H1 (cell line): ENCODE measurements around the gene ARHGEF4. TPM values are rescaled to one million over a fixed set of nuclear protein-coding genes. Genes with fewer than 3 reads are reported as not detected.

Source experiments
- ZNF274 ChIP-seq: IDR thresholded peaks from 2 replicates; pipeline ENCODE4 v1.7.0; 2012; ENCODE audit warnings: low read length, borderline replicate concordance; ENCODE audit errors: extremely low read depth
- polyA plus RNA-seq, 7 experiments: library from polyadenylated mRNA; depleted of rRNA in 3 of 7; stranded (reverse) in 5 of 7; unstranded in 2 of 7; fragments of >200 nt in 5 of 7; fragments of 200-250 nt in 2 of 7; gene quantifications; 1 replicate in 5 of 7; 2 replicates in 1 of 7; 4 replicates in 1 of 7; pipeline versions ENCODE4 v1.2.1 to v1.2.3, GENCODE V29; 2011 to 2013; ENCODE audit warnings: missing spikeins in 2 of 7, mixed read lengths in 2 of 7
- total RNA-seq: library from RNA; stranded (reverse); fragmentation: NEBNext Ultra II Directional; extraction: Animal tissue kit (Norgen Biotek cat#: 25700); gene quantifications from 2 replicates; pipeline ENCODE4 v1.2.1, GENCODE V29; 2021

The ARHGEF4 gene
- total and polyA plus RNA-seq, 2 of the 8 experiments (the other 6 are each of a cell fraction or from before 2014, with no cell fraction given), result 10.6 to 14.6 TPM

- TF ChIP-seq ZNF274, result no peak
Observed at GRCh38 chr2:130852521-130853115, 15.9 kb downstream of the ARHGEF4 start (continued).
